Lung (tissue), 13 donors: Measurements from ENCODE around the gene SULT4A1. TPM values are rescaled to one million over a fixed set of nuclear protein-coding genes. Genes with fewer than 3 reads are reported as not detected.

Experiments
- ATAC-seq: fragments of 200-7000 bp; cut with Tn5 transposase; one replicate; pipeline ENCODE4 v1.9.1; 2020; ENCODE audit warnings: moderate number of reproducible peaks; ENCODE audit not compliant: insufficient read depth, low FRiP score
- DNase-seq, 3 donors: peaks; one replicate each; pipeline ENCODE4 v3.0.0-alpha.2; 2013 to 2017
- H3K27ac ChIP-seq, 2 donors: one replicate each; pipeline ENCODE4 v1.5.1; 2013; ENCODE audit warnings: mild to moderate bottlenecking in 2 of 2, moderate library complexity in 2 of 2, control low read depth in 1 of 2, inconsistent platforms in 1 of 2, low read depth in 1 of 2, low read length in 1 of 2
- H3K27me3 ChIP-seq, 3 donors: one replicate each; pipeline ENCODE4 v1.5.1; 2013; ENCODE audit warnings: low read length in 2 of 3; ENCODE audit not compliant: control insufficient read depth in 3 of 3, insufficient read depth in 3 of 3
- H3K36me3 ChIP-seq, 4 donors: one replicate each; pipeline ENCODE4 v1.5.1; 2013; ENCODE audit warnings: low read length in 4 of 4, mild to moderate bottlenecking in 1 of 4, moderate library complexity in 1 of 4; ENCODE audit not compliant: control insufficient read depth in 4 of 4, insufficient read depth in 4 of 4
- H3K4me1 ChIP-seq, 5 donors: one replicate each; pipeline ENCODE4 v1.5.1; 2013; ENCODE audit warnings: low read length in 5 of 5, mild to moderate bottlenecking in 2 of 5, moderate library complexity in 1 of 5; ENCODE audit not compliant: control insufficient read depth in 5 of 5, insufficient read depth in 5 of 5
- H3K4me3 ChIP-seq: one replicate; pipeline ENCODE4 v1.5.1; 2013; ENCODE audit warnings: mild to moderate bottlenecking, control low read depth, moderate library complexity
- H3K9ac ChIP-seq, 2 donors: one replicate each; pipeline ENCODE4 v1.5.1; 2013; ENCODE audit warnings: low read length in 2 of 2, control low read depth in 1 of 2; ENCODE audit not compliant: insufficient read depth in 1 of 2
- H3K9me3 ChIP-seq, 4 donors: one replicate each; pipeline ENCODE4 v1.5.1; 2013; ENCODE audit warnings: low read length in 3 of 4, mild to moderate bottlenecking in 1 of 4, moderate library complexity in 1 of 4; ENCODE audit not compliant: control insufficient read depth in 4 of 4, insufficient read depth in 3 of 4
- WGBS, 2 donors: extraction: QIAGEN DNeasy Blood & Tissue Kit; methylation state at CpG; one replicate each; pipeline ENCODE4 v1.1.7; 2013; 5-methylcytosine and 5-hydroxymethylcytosine counted together
- polyA plus RNA-seq, 2 donors: library from polyadenylated mRNA; stranded (reverse); fragments of 200-250 nt; gene quantifications; one replicate each; pipeline ENCODE4 v1.2.1, GENCODE V29; 2013
- small RNA-seq: library from RNA; depleted of rRNA; stranded (forward); fragments of <200 nt; gene quantifications from one replicate; pipeline ENCODE3, GENCODE V24; 2014; ENCODE audit warnings: low replicate concordance
- total RNA-seq, 2 donors: library from RNA; depleted of rRNA in 1 of 2; stranded (reverse); fragments of >200 nt in 1 of 2; gene quantifications; one replicate each; pipeline ENCODE4 v1.2.1, GENCODE V29; 2014 to 2021
- TF ChIP-seq, protein P1 (sequence below): IDR thresholded peaks from 2 replicates; pipeline ENCODE4 v1.5.1; 2012; ENCODE audit warnings: mild to moderate bottlenecking; ENCODE audit errors: control extremely low read depth, extremely low read depth
- donor health status: control.
- donor health status: control.
- donor health status: Bipolar disorder and iron deficiency.
- donor health status: healthy.
- donor health status: DM: yes; HTN: yes; CAD: no.

The SULT4A1 gene
- total and polyA plus RNA-seq, 4 donors: 0.06 to 0.31 (median 0.26) TPM; not detected in 1

DNA sequence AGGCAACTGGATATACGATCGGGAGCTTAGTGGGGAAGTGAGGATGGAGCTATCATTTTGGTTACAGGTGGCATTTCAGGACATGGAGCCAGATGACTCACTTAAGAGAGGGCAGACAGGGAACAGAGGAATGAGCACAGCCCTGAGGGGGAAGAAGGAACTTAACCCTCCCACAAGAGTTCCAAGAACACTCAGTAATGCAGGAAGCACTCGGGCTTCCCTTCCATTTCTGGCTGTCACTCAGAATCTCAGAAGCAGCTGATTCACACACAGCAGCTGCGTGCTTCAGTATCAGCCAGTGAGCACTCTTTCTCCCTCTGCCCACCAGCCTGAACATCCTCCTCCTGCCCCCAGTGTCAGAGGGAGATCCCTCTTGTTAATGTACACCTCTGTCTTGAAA, 85.0 kb downstream of the SULT4A1 start:
- Histone ChIP-seq H3K36me3 (peaks cover 0 to 5% (median 0%) of the 10 kb centered on the region in 4 donors), H3K9ac (no peak overlapping the region), H3K27me3 (no peaks in the 10 kb centered on the region), H3K27ac (no peak overlapping the region), H3K4me3 (no peak overlapping the region), H3K4me1 (peaks cover 0 to 23% (median 4%) of the 10 kb centered on the region in 5 donors), H3K9me3 (no peaks in the 10 kb centered on the region)
- 35 to 36% methylated on average over 4 of the region's 4 CpGs for WGBS, 2 donors
- DNase-seq (peak in 2 of 3 donors; percentile 20 to 38), ATAC-seq (no peak)
- TF ChIP-seq, protein P1, sequence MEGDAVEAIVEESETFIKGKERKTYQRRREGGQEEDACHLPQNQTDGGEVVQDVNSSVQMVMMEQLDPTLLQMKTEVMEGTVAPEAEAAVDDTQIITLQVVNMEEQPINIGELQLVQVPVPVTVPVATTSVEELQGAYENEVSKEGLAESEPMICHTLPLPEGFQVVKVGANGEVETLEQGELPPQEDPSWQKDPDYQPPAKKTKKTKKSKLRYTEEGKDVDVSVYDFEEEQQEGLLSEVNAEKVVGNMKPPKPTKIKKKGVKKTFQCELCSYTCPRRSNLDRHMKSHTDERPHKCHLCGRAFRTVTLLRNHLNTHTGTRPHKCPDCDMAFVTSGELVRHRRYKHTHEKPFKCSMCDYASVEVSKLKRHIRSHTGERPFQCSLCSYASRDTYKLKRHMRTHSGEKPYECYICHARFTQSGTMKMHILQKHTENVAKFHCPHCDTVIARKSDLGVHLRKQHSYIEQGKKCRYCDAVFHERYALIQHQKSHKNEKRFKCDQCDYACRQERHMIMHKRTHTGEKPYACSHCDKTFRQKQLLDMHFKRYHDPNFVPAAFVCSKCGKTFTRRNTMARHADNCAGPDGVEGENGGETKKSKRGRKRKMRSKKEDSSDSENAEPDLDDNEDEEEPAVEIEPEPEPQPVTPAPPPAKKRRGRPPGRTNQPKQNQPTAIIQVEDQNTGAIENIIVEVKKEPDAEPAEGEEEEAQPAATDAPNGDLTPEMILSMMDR: no peak

DNA sequence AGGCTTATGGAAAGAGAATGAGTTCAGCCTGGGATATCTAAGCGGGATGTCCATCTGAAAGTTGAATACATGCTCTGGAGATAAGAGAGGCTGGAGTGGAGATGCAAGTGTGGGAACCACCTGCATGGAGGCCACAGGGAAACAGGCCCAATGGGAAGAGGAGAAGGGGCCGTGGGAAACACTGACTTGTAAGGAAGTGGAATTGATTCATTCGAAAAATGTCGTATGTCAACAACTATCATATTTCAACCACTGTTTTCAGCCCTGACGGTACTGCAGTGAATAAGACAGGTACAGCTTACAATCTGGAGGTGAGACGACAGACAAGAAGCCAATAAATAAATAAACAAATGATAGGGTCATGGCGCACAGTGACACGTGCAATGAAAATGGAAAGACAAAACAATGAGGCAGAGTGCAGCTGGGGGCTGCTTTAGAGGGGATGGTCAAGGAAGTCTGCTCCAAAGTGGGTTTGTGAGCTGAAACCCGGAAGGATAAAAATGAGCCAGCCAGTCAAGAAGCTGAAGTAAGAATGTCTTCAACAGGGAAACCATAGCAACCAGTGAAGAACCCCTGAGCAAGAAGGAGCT, 86.1 kb downstream of the SULT4A1 start:
- H3K4me1 ChIP-seq: peaks cover 0 to 23% (median 4%) of the 10 kb centered on the region in 5 donors
- WGBS, 2 donors: 72 to 78% methylated on average over 9 of the region's 9 CpGs
- H3K9ac ChIP-seq: no peak overlapping the region
- no peaks in the 10 kb centered on the region for H3K27me3 ChIP-seq
- no peak overlapping the region for H3K4me3 ChIP-seq
- DNase-seq (no peak), ATAC-seq (no peak)
- no peaks in the 10 kb centered on the region for H3K9me3 ChIP-seq
- TF ChIP-seq, protein P1: no peak
- H3K27ac ChIP-seq: no peak overlapping the region
- H3K36me3 ChIP-seq: peaks cover 0 to 4% (median 0%) of the 10 kb centered on the region in 4 donors

Small RNA genes lying within 50 kb of the gene (small RNA-seq; reads per million reads assigned to genes)
- gene HMGN2P9: not detected

Other genes with a start within 250 kb of the SULT4A1 start
- gene EFCAB6, start 50.2 kb downstream of the SULT4A1 start, total RNA-seq: 10 to 100 TPM; 13.2 to 15.4 TPM
- 1 to 10 TPM; 1.7 to 1.9 TPM for gene EFCAB6, start 50.2 kb downstream of the SULT4A1 start, polyA plus RNA-seq
- not detected for gene PNPLA5, start 29.5 kb upstream of the SULT4A1 start, total RNA-seq
- not detected for gene PNPLA5, start 29.5 kb upstream of the SULT4A1 start, polyA plus RNA-seq
- gene PNPLA3, start 61.3 kb upstream of the SULT4A1 start, total RNA-seq: 1 to 10 TPM in 1 of 2 donors, under 1 TPM in 1; 0.88 to 2.2 TPM
- 1 to 10 TPM in 1 of 2 donors, under 1 TPM in 1; 0.41 to 1.1 TPM for gene PNPLA3, start 61.3 kb upstream of the SULT4A1 start, polyA plus RNA-seq
- 10 to 100 TPM; 34.9 to 35.9 TPM for gene SAMM50, start 92.9 kb upstream of the SULT4A1 start, total RNA-seq
- 10 to 100 TPM; 11.2 to 26.1 TPM for gene SAMM50, start 92.9 kb upstream of the SULT4A1 start, polyA plus RNA-seq
- gene PARVB, start 161.8 kb upstream of the SULT4A1 start, total RNA-seq: 10 to 100 TPM; 49.4 to 50.1 TPM
- 10 to 100 TPM; 16.9 to 64.2 TPM for gene PARVB, start 161.8 kb upstream of the SULT4A1 start, polyA plus RNA-seq